SH-SY5Y (cell line): Measurements from ENCODE around the gene EXOC7.

ENCODE experiments used
- GATA2 ChIP-seq: IDR thresholded peaks from 2 replicates; pipeline ENCODE4 v1.6.1; 2011; ENCODE audit warnings: mild to moderate bottlenecking, low read depth, low read length
- GATA3 ChIP-seq: IDR thresholded peaks from 2 replicates; pipeline ENCODE4 v1.6.1; 2011; ENCODE audit warnings: low read depth, mild to moderate bottlenecking, low read length, moderate library complexity

DNA sequence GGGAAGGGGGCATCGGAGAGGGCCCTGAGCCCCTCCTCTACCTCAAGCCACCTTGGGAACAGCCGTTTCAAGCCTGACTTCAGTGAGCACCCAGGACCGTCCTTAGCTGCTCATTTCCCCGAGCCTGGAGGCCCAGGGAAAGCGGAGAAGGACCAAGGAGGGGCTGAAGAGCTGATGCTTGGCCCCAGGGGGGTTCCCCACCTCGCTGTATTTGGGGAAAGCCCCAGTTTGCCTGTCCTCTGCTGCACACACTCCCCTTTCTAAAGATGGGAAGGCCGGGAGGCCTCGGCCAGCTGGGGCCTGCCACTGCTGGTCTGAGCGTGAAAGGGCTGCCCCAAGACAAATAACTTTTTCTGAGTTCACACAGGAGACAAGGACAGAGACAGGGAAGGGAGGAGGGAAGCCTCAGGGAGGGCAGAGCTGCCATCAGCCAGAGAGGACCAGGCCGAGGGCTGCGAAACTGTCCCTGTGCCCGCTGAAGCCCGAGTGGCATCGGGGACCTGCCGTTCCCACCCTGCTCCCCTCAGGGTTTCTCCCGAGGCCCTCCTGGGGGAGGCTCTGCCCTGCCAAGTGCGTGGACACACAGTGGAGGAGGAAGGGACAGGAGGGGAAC is 13.0 kb downstream of the EXOC7 start:
- TF ChIP-seq GATA2: no peak
- no peak for TF ChIP-seq GATA3
